Stimulated activated CD8-positive, alpha-beta memory T cell treated with anti-CD3 and anti-CD28 coated beads, Interleukin-15, amount 100 ng/mL, for 48 hours (primary cell): ENCODE data around the gene FOXR2.

Experiments
- DNase-seq, 2 donors: peaks; one replicate each; pipeline ENCODE4 v3.0.0-alpha.2; 2020; ENCODE audit warnings: low read depth in 2 of 2

FOXR2 gene

GRCh38 chrX:55623100-55623499, at the start of gene FOXR2:
Gene FOXR2 (plus strand): TSS chrX:55623400. CDS start chrX:55623712, 312 bp downstream.
- DNase-seq = no peak

DNA sequence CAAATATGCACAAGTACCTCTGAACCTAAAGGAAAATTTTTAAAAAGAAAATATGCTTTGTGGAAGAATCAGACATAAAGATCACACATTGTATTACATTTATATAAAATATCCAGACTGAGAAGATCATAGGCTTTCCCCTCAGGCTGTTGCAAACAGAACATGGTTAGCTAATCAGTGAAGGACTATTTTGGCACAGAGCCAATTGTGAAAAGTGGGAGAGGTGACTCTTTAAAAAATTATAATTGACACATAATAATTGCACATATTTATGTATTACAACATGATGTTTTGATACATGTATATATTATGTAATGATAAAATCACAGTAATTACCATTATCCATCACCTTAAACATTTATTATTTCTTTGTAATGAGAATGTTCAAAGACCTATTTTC, 44.1 kb upstream of the FOXR2 start:
- no peak for DNase-seq

DNA sequence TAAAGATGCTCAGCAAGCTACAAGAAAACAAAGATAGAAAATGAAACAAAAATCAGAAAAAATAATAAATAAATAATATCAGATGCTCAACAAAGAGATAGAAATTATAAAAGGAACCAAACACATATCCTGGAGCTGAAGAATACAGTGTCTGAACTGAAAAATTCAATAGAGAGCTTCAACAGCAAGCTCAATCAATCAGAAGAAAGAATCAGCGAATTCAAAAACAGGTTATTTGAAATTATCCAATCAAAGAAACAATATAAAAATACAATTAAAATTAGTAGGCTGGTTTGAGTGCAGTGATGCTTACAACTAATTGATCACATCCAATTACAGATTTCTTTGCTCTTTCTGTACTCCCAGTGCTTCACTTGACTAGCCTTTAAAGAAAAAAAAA, 40.8 kb upstream of the FOXR2 start:
- no peak for DNase-seq

DNA sequence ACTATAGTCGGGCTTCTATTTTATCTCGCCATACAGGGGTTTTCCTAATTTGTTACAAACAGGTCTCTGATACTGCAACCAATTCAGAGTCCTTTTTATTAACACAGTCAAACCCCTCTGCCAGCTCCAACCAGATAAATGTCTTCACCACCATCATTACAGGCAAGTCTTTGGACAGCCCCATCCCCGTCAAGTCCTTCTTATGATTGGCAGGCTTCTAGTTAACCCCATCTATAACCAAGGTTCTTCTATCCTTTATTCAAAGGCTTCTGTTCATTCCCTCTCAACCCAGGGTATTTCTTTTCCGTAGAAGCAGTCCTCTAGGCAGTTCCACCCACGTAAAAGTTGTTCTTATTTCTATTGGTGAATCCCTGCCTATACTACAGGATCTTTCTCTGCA, 29.9 kb upstream of the FOXR2 start:
- no peak for DNase-seq

DNA sequence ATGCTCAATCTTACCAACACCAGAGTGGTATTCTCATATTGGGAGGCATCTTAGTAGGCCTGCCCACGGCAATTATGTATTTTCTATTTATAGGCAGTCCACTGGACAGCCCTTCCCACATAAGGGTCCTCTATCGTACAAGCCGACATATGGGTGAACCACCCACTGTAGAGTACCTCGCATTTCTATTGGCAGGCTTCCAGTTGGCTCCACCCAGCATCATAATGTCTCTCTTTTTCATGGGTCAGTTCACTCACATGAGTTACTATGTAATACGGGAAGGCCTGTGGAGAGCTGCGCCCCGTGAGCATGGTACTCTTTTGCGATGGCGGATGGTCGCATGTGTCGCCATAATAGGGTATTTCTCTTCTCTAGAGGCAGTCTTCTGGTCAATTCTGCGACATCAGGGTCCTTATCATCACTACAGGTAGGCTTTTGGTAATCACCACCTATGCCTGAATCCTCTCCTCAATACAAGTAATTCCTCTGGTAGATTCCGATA, 29.4 kb upstream of the FOXR2 start:
- DNase-seq = no peak

GRCh38 chrX:55598333-55598732, 24.9 kb upstream of the FOXR2 start:
- DNase-seq = no peak

DNA sequence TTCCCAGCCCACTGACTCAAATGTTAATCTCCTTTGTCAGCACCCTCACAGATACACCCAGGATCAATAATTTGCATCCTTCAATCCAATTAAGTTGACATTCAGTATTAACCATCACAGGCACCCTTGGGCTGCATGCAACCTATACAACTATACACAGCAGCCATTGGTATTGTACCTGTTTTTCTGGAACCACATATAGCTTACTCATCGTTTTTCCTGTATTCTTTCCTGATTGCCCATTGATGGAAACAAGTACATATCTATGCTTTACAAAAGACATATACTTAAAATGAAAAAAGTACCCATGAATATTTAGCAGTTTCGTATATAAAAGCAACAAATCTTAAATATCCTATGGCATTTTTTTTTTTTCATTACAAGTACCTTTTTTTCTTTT, 3.7 kb upstream of the FOXR2 start:
- no peak for DNase-seq

DNA sequence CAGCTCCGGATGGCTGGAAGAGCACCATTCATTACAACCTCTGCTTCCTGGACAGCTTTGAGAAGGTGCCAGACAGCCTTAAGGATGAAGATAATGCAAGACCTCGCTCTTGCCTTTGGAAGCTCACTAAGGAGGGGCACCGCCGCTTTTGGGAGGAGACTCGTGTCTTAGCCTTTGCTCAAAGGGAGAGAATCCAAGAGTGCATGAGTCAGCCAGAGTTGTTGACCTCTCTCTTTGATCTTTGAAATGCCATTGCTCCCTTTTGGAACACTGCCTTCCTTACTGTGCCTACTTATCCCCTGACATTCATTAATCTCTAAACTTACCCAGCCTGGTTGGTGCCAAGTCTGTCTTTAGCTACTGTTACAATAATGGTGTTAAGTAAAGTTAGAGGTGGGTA, 1.2 kb downstream of the FOXR2 start:
- no peak for DNase-seq

DNA sequence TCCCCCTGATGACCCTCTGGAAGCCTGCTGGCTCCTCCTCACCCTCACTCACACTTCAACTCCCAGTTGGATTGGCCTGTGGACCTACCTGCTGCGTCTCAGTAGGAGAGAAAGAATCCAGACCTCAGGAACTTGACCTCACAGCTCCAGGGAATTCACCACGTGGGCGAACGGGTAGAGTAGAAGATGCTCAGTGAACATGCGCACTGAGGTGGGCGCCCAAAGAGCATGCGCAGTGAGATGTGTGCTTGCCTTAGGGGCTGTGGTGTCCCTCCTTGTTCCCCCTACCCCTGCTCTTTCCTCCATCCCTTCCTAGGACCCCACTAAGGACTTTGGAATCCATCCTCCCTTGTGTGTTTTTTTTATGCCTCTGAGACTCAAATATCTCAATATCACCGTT, 12.9 kb downstream of the FOXR2 start:
- DNase-seq = no peak

- DNase-seq = no peak
Observed at GRCh38 chrX:55638933-55639332, 15.7 kb downstream of the FOXR2 start.

- DNase-seq = no peak
Observed at GRCh38 chrX:55640854-55641253, 17.7 kb downstream of the FOXR2 start.

DNA sequence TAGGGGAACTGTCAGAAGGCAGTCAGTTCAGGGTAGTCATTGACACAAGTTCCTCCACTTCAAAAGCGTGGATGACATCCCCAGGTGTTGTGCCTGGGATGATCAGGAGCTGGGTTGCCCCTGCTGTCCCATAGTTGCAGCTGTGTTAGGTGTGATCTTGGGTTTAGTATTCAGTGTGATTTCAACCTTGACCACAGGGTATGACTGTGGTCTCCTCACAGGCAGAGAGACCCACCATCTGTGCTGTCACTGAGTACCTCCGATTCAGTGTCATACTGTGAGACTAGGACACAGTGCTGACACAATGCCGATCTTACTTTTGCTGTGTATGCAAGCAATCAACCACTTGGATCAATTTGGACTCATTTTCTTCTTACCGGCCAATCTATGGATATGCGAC, 25.2 kb downstream of the FOXR2 start:
- DNase-seq = no peak

DNA sequence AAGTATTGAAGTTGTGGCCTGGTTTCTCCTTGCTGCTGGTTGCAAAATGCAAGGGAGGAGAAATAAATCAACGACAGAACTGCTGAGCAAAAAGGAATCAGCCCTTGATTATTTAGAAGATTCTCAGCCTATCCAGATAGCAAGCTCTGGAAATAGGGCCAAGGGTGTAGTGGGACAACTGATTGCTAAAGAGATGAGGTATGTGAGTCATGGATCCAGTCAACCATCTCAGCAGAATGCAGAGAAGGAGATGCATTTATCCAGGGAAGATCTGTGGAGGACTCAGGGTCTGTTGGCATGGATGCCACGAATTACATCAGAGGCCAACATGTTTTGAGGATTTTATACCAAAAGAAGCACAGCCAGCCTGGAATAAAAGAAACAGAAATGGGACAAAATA, 36.7 kb downstream of the FOXR2 start:
- no peak for DNase-seq

- no peak for DNase-seq
Observed at GRCh38 chrX:55663584-55663983, 40.4 kb downstream of the FOXR2 start.

GRCh38 chrX:55668084-55668483, 44.9 kb downstream of the FOXR2 start:
- DNase-seq = no peak
